Breast epithelium (tissue), 4 donors: Measurements from ENCODE around the gene ABCF3. TPM values are rescaled to one million over a fixed set of nuclear protein-coding genes. Genes with fewer than 3 reads are reported as not detected.

Experiments used
- DNase-seq, 2 donors: peaks; one replicate each; pipeline ENCODE4 v3.0.0-alpha.2; 2019; ENCODE audit warnings: low spot score in 2 of 2
- H3K27ac ChIP-seq, 2 donors: fragments of 200-600 bp; sonication (generic) in 1 of 2; one replicate each; pipeline ENCODE4 v1.5.1; 2016 to 2019; ENCODE audit warnings: mild to moderate bottlenecking in 1 of 2
- H3K27me3 ChIP-seq, 2 donors: fragments of 200-600 bp; sonication (generic) in 1 of 2; one replicate each; pipeline versions ENCODE4 v1.5.1 to v1.6.0; 2017 to 2019; ENCODE audit warnings: control low read depth in 1 of 2, mild to moderate bottlenecking in 1 of 2
- H3K36me3 ChIP-seq: fragments of 200-600 bp; one replicate; pipeline ENCODE4 v1.5.1; 2019
- H3K4me1 ChIP-seq, 2 donors: fragments of 200-600 bp; sonication (generic); one replicate each; pipeline ENCODE4 v1.5.1; 2016 to 2019; ENCODE audit warnings: control low read depth in 1 of 2
- H3K4me3 ChIP-seq, 3 donors: fragments of 200-600 bp; sonication (generic); 1 replicate in 2 of 3; 2 replicates in 1 of 3; pipeline ENCODE4 v1.5.1; 2016 to 2019; ENCODE audit warnings: mild to moderate bottlenecking in 3 of 3, moderate library complexity in 2 of 3
- H3K9me3 ChIP-seq, 2 donors: fragments of 200-600 bp; sonication (generic) in 1 of 2; one replicate each; pipeline ENCODE4 v1.5.1; 2016 to 2019; ENCODE audit warnings: control low read depth in 1 of 2
- POLR2A ChIP-seq: fragments of 450-650 bp; IDR thresholded peaks from one replicate; pipeline ENCODE4 v1.6.1; 2016; ENCODE audit warnings: antibody characterized with exemption, mild to moderate bottlenecking, moderate library complexity
- POLR2AphosphoS5 ChIP-seq, 3 donors: sonication (generic); formaldehyde crosslinking; IDR thresholded peaks; one replicate each; pipeline ENCODE4 v1.6.1; 2017; ENCODE audit warnings: antibody characterized with exemption in 3 of 3
- intact Hi-C: fragments of 100-400 bp; cut with DNase I; formaldehyde crosslinking; loops from one replicate; pipeline ENCODE4 v1.15.1; 2023; ENCODE audit warnings: low total_unique reads
- total RNA-seq, 3 donors: library from RNA; depleted of rRNA; stranded (reverse); fragments of >200 nt; gene quantifications; one replicate each; pipeline ENCODE4 v1.1.0, GENCODE V29; 2016
- TF ChIP-seq, protein P1 (sequence below), 3 donors: fragments of 450-650 bp; IDR thresholded peaks; one replicate each; pipeline ENCODE4 v1.5.1; 2016 to 2017; ENCODE audit warnings: antibody characterized with exemption in 3 of 3, mild to moderate bottlenecking in 3 of 3, moderate library complexity in 3 of 3

Gene ABCF3
- total RNA-seq, 3 donors from 2014 or later = 59.4 to 77.4 (median 71.8) TPM

DNA sequence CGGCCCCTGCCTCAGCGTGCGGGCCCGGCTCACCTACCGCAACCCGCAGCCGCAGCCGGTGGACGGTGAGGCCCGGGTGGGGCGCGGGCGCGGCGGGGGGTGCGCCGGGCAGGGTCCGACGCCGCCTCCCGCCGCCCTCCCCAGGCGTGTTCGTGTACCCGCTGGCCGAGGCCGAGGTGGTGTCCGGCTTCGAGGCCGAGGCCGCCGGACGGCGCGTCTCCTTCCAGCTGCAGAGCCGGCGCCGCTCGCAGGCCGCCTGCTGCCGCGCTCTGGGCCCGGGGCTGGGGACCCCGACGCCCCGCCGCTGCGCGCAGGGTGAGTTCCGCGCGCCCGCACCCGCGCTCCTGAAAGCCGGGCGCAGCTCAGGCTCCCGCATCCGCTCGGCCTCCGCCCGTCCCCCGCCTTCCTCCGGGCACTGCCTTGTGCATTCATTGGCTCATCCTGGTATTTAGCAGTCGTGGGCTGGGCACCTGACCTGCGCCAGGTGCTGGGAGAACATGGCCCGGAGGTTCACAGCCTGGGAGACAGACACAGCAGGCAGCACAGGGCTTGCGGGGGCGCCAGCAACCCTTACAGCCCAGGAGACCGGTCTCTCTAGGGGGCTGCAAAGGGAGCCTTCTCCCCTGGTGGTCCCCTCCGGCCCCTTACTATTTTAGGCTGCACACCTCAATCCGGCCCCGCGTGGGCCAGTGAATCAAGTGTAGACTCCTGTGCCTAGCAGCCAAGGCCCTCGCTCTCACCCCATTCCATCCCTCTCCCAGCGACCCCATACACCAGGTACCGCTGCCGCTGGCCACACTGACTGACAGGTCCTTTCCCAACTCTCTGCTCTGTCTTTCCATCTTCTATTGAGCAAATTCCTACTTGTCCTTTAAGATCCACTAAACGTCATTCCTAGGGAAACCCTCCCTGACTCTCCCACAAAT is 44.9 kb downstream of the ABCF3 start:
- peaks cover 10 to 37% of the 10 kb centered on the region in 2 donors for H3K27me3 ChIP-seq
- intact Hi-C loops = loop anchor here (5.0 kb wide), 1 partner anchor 1956 kb away; no protein-coding TSS in a partner anchor
- peak; percentile 46 to 60 for DNase-seq
- no peak for TF ChIP-seq POLR2AphosphoS5 (IDR thresholded peaks at IDR 0.05)
- TF ChIP-seq, protein P1, sequence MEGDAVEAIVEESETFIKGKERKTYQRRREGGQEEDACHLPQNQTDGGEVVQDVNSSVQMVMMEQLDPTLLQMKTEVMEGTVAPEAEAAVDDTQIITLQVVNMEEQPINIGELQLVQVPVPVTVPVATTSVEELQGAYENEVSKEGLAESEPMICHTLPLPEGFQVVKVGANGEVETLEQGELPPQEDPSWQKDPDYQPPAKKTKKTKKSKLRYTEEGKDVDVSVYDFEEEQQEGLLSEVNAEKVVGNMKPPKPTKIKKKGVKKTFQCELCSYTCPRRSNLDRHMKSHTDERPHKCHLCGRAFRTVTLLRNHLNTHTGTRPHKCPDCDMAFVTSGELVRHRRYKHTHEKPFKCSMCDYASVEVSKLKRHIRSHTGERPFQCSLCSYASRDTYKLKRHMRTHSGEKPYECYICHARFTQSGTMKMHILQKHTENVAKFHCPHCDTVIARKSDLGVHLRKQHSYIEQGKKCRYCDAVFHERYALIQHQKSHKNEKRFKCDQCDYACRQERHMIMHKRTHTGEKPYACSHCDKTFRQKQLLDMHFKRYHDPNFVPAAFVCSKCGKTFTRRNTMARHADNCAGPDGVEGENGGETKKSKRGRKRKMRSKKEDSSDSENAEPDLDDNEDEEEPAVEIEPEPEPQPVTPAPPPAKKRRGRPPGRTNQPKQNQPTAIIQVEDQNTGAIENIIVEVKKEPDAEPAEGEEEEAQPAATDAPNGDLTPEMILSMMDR (IDR thresholded peaks at IDR 0.05) = no peak
- TF ChIP-seq POLR2A = no peak
- H3K4me3 ChIP-seq = peak overlapping the region; percentile 41 to 68 (median 54)
- no peaks in the 10 kb centered on the region for H3K36me3 ChIP-seq
- H3K9me3 ChIP-seq = no peaks in the 10 kb centered on the region
- H3K4me1 ChIP-seq = peaks cover 4 to 8% of the 10 kb centered on the region in 2 donors
- H3K27ac ChIP-seq = no peak overlapping the region

DNA sequence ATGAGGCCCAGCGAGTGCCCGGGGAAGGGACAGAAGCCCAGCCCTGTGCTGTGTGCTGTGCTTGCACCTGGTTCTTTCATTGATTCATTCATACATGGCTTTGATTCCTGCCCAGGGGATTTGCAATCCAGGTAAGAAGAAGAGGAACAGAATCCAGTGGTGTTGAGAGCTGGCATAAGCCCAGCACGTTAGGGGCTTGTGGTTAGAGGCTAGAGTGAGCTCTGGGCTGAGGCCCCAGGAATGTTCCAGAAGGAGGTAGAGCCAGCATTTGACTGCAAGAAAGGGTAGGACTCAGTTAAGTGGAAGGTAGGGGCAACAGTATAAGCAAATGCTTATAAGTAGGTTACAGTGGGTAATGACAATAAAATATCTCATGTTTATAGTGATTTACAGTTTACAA is 45.7 kb downstream of the ABCF3 start:
- Histone ChIP-seq H3K9me3 (no peaks in the 10 kb centered on the region), H3K27me3 (peaks cover 10 to 37% of the 10 kb centered on the region in 2 donors), H3K4me3 (no peak overlapping the region), H3K4me1 (peaks cover 4 to 8% of the 10 kb centered on the region in 2 donors), H3K27ac (no peak overlapping the region), H3K36me3 (no peaks in the 10 kb centered on the region)
- TF ChIP-seq POLR2A = no peak
- no peak for TF ChIP-seq POLR2AphosphoS5 (IDR thresholded peaks at IDR 0.05)
- TF ChIP-seq, protein P1 (IDR thresholded peaks at IDR 0.05) = no peak
- intact Hi-C loops = loop anchor here (5.0 kb wide), 1 partner anchor 1956 kb away; no protein-coding TSS in a partner anchor
- DNase-seq = no peak

DNA sequence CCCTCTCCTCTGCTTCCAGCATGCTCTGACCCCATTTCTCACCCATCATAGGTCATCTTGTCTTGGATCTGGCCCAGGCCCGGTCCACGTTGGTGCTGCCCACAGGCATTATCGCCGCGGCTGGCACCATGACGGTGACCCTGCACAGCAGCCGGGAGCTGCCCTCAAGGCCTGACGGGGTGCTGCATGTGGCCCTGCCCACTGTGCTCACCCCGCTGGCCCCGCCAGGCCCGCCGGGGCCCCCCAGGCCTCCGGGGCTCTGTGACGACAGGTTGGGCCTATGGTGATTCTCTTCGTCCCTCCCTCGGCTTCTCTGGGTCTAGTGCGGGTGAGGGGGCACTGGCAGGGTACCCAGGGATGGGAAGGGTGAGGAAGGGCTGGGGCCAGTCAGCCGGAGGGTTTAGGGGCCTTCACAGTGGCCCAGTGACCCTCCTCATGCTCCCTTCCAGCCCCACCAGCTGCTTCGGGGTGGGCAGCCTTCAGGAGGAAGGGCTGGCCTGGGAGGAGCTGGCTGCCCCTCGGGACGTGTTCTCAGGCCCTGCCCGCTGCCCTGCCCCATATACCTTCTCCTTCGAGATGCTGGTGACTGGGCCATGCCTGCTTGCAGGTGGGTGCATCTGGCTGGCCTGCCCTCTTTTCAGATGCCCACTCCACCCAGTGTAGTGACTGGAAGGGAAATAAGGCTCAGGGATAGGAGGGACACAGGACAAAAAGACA is 47.3 kb downstream of the ABCF3 start:
- intact Hi-C loops = loop anchor here (5.0 kb wide), 1 partner anchor 1954 kb away; no protein-coding TSS in a partner anchor
- peaks cover 10 to 37% of the 10 kb centered on the region in 2 donors for H3K27me3 ChIP-seq
- TF ChIP-seq POLR2A (no peak), POLR2AphosphoS5 (IDR thresholded peaks at IDR 0.05) (no peak)
- TF ChIP-seq, protein P1 (IDR thresholded peaks at IDR 0.05) = no peak

DNA sequence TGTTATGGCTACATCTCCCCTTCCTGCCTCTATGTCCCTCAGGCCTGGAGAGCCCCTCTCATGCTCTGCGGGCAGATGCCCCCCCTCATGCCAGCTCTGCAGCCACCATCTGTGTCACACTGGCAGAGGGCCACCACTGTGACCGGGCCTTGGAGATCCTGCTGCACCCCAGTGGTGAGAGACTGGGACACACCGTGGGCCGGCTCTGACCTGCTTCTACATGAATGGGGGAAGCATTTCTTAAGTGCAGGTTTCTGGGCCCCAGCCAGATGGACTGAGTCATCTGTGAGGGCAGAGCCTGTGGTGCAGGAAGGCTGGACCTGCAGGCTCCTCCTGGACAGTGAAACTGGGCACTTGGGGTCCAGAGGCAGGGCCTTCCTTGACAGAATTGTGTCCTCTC is 48.2 kb downstream of the ABCF3 start:
- no peaks in the 10 kb centered on the region for H3K36me3 ChIP-seq
- intact Hi-C loops = loop anchor here (5.0 kb wide), 1 partner anchor 1953 kb away; no protein-coding TSS in a partner anchor
- no peak overlapping the region for H3K27ac ChIP-seq
- peak; percentile 67 to 71 for DNase-seq
- TF ChIP-seq, protein P1 (IDR thresholded peaks at IDR 0.05) = no peak
- TF ChIP-seq POLR2A = no peak
- peaks cover 4 to 8% of the 10 kb centered on the region in 2 donors for H3K4me1 ChIP-seq
- no peak overlapping the region for H3K4me3 ChIP-seq
- peaks cover 10 to 37% of the 10 kb centered on the region in 2 donors for H3K27me3 ChIP-seq
- no peaks in the 10 kb centered on the region for H3K9me3 ChIP-seq

More for the DNA sequence above, 47.3 kb downstream of the ABCF3 start:
- Histone ChIP-seq H3K4me1 (peaks cover 4 to 8% of the 10 kb centered on the region in 2 donors), H3K4me3 (no peak overlapping the region), H3K27ac (no peak overlapping the region), H3K36me3 (no peaks in the 10 kb centered on the region), H3K9me3 (no peaks in the 10 kb centered on the region)
- no peak for DNase-seq
